GM21381 (cell line): ENCODE data around the gene OBP2B.
"Not testable (repeated sequence)": the region's sequence is repeated elsewhere in the genome, so short reads cannot be mapped to it uniquely, and the experiment has no call there.

Experiments used
- ATAC-seq: cut with Tn5 transposase; IDR thresholded peaks from one replicate; pipeline ENCODE4 v1.9.1; 2021; ENCODE audit warnings: mild to moderate bottlenecking, moderate library complexity; ENCODE audit not compliant: unreplicated experiment

Gene OBP2B, protein sequence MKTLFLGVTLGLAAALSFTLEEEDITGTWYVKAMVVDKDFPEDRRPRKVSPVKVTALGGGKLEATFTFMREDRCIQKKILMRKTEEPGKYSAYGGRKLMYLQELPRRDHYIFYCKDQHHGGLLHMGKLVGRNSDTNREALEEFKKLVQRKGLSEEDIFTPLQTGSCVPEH

DNA sequence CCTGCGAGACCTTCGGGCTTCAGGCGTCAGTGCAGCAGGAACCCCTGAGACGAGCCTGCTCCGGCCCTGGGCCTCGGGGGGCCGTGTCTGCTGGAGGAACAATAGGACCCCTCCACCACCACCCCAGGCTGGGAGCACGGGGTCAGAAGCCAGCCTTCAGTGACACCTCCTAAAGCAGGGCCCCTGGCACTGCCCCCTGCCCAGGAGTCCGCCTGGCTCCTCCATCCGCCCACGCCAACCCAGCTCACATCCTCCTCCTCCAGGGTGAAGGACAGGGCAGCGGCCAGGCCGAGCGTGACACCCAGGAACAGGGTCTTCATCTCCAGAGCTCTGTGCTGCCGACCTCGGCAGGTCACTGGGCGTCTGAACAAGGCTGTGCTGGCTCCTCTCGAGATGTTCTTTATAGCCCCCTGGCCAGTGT is at the start of gene OBP2B:
Gene OBP2B, minus strand, starts transcription at position 371 of the 421 bp plus-strand sequence. Its CDS starts 51 bp downstream, at position 320.
- not testable (repeated sequence) for ATAC-seq

DNA sequence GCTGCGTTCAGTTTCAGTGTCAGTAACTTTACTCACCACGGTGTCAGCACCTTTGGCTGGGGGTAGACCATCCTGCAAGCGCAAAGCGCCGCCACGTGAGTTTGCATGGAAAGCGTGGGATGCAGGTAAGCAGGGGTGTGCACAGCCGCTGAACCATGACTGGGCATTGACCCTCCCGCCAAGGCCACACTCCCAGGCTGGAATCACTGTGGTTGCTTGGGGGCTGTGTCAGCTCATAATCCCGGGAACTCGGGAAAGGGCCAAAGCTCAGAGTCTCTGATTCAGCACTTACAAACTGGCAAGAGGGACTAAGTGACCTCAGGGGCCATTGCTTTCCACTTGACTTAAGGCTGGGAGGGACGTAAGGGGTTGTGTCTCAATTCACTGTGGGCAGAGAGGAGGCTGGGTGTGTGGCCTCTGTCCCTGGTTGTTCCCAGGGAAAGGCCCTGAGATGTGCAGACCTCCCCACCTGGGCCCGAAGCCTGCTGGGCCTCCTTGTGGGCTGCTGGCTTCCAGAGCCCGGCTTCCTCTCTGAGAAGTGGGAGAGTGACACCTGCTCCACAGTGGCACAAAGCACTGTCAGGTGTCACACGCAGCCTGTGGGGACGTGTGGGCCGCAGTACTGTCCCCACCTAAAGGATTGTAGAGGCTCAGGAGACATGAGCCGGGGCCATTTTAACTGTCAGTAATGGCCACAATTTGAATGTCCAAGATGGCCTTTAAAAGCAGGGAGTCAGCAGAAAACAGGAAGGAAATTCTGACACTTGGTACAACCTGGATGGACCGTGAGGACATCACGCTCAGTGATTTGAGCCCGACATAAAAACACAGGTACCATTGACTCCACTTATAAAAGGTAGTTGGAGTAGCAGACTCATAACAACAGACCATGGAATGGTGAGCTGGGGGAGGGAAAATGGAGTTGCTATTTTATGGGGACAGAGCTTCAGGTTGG is 49.3 kb upstream of the OBP2B start:
- ATAC-seq = no peak

DNA sequence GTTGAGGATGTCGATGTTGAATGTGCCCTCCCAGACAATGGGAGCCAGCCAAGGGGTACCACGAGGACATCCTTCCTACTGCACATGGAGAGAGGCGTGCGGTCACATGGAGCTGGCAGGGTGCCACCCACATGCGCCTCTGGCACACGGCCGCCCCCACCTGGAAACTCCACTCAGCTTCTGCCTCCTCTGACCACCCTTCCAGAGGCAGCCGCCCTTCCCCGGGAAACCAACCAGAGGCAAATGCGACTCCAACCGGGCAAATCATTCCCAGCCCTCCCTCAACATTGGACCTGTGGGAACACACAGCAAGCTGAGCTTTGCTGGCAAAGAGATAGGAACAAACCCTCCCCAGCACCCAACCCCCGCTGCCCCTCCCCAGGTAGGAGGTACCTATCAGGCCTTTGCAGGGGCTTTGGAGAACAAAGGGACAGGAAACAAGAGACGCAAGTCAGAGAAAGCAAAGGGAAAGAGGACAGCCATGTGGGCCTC is 48.5 kb upstream of the OBP2B start:
- no peak for ATAC-seq

DNA sequence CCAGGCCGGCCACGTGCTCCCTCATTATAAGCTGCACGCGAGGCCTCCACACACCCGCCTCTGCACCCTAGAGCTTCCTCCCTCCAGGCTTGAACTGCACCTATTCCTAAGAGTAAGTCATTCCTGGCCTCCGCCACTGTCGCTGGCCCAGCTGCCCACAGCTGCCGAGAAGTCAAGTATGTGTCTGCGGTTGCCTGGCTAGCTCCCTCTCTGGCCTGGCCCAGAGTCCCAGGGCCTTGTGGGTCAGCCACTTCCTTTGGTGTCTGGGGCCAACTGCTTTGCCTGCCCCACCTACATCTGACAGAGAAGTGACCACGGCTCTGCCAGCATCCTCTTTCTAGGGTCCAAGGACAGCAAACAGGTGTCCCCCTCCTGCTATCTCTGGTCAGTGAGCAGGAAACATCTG is 47.6 kb upstream of the OBP2B start:
- no peak for ATAC-seq

DNA sequence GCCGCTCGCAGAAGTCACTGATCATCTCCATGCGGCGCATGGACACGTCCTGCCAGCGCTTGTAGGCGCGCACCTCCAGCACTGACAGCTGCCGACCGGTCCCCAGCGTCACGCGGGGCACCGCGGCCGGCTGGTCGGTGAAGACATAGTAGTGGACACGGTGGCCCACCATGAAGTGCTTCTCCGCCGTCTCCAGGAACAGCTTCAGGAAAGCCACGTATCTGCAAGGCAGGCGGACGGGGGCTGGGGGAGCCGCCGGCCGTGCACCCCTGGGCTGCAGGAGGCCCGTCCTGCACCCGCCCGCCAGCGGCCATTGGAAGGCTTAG is 47.0 kb upstream of the OBP2B start:
- no peak for ATAC-seq

DNA sequence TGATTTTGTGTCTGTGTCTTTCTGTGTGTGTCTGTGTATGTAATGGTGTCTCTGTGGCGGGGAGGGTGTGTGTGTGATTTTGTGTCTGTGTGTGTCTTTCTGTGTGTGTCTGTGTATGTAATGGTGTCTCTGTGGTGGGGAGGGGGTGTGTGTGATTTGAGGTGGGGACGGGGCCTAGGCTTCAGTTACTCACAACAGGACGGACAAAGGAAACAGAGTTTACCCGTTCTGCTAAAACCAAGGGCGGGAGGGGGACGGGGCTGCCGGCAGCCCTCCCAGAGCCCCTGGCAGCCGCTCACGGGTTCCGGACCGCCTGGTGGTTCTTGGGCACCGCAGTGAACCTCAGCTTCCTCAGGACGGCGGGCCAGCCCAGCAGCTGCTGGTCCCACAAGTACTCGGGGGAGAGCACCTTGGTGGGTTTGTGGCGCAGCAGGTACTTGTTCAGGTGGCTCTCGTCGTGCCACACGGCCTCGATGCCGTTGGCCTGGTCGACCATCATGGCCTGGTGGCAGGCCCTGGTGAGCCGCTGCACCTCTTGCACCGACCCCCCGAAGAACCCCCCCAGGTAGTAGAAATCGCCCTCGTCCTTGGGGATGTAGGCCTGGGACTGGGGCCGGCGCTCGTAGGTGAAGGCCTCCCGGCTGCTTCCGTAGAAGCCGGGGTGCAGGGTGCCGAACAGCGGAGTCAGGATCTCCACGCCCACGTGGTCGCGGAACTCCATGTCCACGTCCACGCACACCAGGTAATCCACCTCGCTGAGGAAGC is 46.5 kb upstream of the OBP2B start:
- no peak for ATAC-seq

DNA sequence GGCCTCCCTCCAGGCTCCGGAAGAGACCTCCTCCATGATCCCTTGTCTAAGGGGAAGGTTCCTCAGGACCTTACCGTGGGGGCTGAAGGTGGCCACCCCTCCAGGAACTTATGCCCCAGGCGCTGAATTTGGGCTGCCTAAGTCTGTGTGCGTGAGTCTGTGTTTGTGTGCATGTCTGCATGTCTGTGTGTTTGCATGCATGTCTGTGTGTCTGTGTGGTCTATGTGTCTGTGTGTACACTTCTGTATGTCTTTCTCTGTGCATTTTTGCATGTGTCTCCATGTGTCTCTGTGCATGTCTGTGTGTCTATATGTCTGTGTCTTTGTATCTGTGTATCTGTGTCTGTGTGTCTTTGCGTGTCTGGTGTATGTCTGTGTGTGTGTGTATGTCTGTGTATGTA is 45.4 kb upstream of the OBP2B start:
- no peak for ATAC-seq

DNA sequence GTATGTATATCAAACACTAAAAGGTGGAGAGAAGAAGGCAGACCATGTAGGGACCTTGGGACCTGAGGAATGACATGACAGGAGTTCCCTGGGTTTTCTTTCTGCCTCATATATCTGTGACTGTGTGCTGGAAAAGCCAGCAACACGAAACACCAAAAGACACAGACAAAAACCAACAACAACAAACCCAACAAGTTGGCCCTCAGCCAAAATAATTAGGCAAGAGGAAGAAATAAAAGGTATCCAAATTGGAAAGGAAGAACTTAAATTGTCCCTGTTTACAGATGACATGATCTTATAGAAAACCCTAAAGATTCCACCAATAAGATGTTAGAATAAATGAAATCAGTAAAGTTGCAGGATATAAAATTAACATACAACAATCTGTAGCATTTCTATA is 44.2 kb upstream of the OBP2B start:
- ATAC-seq = no peak

DNA sequence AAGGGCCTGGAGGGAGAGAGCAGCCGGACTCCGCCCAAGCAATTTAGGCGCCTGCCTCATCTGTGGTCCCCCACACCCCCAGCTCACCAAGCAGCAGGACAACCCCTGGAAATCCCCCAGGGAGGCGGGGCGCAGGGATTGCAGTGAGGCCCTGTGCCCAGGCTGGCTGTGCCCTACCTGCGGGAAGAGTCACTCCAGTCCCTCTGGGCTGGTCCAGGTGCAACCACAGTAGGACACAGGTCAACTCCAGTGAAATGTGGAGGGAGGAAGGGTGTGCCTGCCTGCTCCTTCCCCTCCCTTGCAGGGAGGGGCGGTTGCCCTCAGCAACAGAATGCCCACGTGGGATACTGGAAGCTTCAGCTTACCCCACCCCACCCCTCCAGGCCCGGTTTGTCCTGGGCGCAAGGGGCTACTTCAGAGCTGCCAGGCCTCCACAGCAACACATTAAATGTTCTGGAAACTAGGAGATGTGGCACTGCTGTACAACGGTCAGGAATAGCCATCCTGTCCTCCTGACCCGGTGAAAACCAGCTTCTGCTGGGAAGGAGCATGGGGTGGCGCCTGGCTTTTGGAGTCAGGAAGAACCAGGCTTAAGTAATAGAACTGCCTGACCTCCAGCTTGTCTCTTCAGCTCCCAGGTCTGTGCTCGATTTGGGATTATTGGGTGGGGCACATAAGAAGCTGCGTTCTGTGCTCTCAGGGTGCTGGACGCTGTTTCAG is 43.4 kb upstream of the OBP2B start:
- ATAC-seq = no peak

DNA sequence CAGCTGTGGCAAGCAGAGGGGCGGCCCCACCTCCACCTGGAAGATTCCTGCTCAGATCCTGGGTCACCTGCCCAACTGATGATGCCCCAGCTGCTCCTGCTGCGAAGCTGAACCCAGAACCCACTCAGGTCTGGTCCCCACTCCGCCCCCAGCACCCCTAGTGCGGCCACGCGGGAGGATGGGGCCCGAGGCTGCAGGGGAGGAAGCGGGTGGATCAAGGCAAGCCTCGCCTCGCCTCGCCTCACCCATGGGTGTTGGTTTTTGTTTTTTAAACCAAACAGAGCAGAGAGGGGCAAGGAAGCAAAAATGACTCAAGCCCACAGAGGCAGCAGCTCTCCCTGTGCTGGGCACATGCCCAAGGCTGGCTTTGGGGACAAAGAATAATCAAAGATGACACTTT is 42.7 kb upstream of the OBP2B start:
- ATAC-seq = no peak

DNA sequence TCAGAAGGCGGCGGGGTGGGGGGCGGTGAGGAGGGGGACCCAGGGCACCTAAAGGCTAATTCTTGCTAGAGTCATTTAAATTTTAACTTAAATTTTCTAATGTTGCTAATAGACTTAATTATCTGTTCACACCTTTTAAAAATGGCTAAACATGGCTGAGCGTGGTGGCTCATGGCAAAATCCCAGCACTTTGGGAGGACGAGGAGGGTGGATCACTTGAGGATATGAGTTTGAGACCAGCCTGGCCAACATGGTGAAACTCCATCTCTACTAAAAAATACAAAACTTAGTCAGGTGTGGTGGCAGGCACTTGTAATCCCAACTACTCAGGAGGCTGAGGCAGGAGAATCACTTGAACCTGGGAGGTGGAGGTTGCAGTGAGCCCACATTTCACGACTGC is 42.2 kb upstream of the OBP2B start:
- ATAC-seq = not testable (repeated sequence)

DNA sequence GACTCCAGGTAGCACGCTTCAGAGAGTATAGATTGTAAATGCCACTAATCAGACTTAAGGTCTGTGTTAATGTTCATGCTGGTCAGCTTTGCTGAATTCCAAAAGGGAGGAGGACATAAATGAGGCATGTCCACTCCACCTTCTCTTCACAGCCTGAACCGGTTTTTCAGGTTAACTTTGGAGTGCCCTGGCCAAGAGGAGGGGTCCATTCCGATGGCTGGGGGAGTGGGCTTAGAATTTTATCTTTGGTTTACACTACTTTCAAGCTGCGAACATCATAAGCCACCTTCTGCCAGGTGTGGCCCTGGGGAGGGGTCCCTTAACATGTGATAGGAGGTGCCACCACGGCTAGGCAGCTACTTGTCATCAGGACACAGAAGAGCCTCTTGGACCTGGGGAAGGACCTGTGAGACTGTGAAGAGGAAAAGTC is 41.7 kb upstream of the OBP2B start:
- ATAC-seq = no peak

DNA sequence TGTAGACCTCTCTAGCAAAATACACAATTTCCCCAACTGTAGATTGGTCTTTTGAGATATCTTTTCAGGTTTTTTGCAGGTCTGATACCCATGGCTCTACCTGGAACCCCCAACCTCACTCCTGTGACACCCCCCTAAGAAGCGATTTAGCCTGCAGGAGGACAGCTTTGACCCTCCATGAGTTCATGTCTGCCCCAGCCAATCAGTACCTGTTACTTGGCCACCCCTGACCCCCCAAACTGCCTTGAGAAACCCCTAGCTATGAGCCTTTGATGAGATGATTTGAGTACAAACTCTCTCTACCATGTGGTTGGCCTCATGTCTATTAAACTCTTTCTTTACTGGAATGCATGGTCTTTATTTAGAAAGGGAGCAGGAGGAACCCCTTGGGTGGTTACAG is 40.3 kb upstream of the OBP2B start:
- ATAC-seq = no peak

DNA sequence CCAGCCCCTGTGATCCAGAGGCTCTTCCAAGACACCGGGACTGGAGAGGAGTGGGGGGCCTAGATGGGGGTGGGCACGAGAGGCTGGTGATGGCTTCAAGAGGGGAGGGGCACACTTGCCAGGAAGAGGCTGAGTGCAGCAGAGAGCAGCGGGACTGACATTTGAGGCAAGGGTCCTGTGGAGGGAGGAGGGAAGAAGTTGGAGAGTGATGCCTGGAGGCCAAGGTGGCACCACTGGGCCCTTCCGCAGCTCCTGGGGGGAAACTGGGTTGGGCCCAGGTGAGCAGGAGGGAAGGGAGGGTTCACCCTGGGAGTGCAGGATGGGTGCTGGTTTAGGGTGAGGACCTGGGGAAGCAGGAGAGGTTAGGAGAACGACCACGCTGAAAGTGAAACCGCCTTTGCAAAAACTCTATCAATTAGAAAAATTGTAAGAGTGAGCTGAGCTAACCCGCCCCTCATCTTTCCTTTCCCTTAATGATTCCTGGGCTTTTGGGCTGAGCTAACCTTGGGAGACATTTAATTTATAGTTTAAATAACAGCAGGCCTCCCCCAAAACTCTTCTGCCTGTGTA is 39.8 kb upstream of the OBP2B start:
- ATAC-seq = no peak

DNA sequence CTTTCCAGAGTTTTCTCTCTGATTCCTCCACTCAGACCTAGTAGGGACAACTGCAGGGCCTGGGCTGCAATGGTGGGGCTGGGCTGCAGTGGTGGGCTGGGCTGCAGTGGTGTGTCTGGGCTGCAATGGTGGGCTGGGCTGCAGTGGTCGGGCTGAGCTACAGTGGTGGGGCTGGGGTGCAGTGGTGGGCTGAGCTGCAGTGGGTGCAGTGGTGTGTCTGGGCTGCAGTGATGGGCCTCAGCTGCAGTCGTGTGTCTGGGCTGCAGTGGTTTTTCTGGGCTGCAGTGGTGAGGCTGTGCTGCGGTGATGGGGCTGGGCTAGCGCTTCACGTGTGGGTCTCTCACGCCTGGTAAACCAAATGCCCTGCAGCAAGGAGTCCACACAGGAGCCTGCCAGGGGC is 38.6 kb upstream of the OBP2B start:
- ATAC-seq = no peak

DNA sequence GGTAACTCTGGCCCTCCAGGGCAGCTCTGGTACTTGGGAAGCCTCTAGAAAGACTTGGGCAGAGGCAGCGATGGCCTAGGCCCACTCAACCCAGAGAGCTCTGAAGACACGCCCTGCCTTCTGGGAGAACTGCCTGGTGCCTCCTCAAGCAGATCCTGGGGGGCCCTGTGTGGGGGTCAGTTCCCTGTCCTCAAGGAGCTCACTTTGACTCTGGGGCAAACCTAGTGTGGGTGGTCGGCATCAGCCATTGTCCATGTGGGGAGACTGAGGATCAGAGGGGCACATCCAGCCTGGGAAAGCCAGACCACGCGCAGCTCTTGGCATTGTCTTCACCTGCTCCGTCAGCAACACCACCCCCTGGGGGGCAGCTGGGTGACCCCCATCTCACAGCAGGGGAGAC is 37.9 kb upstream of the OBP2B start:
- no peak for ATAC-seq

DNA sequence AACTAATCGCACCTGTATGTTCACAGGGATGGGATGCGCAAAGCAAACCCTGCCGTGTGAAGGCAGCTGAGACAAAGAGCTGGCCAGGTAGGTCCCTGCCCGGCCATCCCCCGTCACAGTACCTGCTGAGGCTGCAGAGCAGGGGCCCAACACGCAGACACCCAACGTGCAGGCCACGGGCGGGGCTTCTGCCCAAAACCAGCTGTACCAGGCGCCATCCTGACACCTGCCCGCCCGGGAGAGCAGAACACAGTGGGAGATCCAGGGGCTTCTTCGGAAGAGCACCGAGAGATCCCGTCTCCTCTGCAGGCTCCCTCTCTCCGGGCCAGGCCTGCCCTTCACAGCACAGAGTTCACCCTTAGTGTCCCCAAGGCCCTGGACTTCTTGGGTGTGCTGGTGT is 37.5 kb upstream of the OBP2B start:
- ATAC-seq = no peak

DNA sequence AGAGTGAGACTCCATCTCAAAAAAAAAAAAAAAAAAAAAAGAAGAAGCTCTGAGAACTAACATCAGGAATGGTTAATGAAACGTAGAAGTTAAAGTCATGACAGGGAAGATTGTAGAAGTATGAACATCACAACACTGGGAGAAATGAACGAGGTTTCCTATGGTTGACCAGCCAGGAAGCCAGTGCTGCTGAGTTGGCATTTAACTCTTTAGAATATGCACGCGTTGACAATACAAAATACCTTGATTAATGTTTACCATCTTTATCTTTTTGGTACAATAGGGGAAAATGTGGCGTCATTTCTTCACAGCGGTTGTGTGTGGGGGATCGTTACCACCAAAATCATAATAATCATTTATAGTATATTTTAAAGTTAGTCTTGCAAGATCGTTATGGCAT is 33.9 kb upstream of the OBP2B start:
- no peak for ATAC-seq

DNA sequence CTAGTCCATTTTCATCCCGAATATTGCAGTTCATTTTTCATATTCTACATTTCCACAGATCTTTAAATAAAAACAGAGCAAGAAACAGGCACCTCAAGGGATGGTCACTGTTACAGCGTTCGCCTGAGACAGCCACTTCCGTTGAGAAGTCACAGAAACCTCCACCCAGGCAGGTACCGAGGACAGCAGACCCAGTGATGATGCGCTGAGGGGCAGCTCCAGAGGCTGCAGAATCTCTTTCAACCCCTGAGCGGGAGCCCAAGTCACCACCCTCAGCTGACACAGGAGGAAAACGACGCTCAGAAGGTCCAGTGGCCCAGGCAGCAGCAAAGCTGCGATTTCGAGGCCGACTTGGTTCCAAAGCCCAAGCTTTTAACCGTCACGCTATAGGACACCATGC is 33.2 kb upstream of the OBP2B start:
- ATAC-seq = no peak

DNA sequence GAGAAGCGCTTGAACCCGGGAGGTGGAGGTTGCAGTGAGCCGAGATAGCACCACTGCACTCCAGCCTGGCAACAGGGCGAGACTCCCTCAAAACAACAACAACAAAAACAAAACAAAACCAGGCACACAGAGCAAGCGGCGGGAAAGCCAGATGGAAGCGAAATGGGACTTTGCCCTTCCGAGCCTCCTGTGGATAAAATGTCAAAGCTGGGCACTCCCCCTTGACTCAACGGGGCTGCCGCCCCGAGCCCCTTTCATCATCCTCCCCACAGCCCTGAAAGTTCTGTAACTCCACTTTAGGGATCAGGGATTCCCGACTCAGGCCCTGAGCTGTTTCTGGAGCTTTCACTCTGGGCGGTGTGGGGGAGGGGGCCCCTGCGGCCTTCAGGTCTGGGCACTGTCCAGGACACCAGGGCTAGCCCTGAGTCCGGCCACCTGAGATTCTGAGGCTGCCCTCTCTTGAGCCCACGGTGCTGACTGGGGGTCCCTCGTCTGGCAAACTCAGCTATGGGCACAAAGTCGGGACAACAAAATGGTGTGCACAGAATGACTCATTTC is 30.6 kb upstream of the OBP2B start:
- no peak for ATAC-seq
